ENCODE results near the gene BSCL2.
A peak's percentile ranks its signal among the peaks of the same experiment; 100 is the strongest.
"Not testable (repeated sequence)": the region's sequence is repeated elsewhere in the genome, so short reads cannot be mapped to it uniquely, and the experiment has no call there.

BSCL2 gene

DNA sequence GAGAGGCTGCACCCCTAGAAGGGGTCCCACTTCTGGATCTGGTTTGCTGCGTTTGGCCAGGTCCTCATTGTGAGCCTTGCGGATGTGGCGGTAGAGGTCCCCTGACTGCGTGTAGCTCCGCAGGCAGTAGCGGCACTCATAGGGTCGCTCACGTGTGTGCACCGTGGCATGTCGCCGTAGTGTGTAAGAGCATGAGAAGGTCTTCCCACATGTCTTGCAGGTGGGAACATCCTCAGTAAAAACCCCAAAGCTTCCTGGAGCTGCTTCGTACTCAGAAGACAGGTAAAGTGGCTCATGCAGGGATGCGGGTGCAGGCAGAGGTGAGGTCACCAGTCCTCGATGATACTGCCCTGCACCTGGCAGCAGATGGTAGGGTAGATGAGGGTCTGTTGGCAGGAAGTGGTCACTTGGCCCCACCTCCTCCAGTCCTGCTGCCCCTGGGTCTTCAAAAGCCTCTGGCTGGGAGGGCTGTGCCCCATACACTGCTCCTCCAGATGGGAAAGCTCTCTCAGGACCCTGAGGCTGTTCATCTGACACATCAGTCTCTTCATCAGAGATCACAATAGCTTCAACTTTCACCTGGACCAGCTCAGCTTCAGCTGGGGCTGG is 45.1 kb upstream of the BSCL2 start:
- Histone ChIP-seq H3K4me1 (ENCODE audit: low read depth, poor library complexity, severe bottlenecking) (peaks cover 5% of the 10 kb centered on the region), H4K20me1 (ENCODE audit: insufficient read depth) (no peaks in the 10 kb centered on the region), H3K4me2 (no peak overlapping the region), H3K27me3 (ENCODE audit: insufficient read depth, low read depth) (no peaks in the 10 kb centered on the region), H3K27ac (no peak overlapping the region), H3K4me3 (IDR thresholded peaks at IDR 0.05; ENCODE audit: insufficient read depth, low read depth, low read length) (no peak overlapping the region), H3K79me2 (ENCODE audit: insufficient read depth, low read depth) (no peaks in the 10 kb centered on the region), H3K9ac (no peak overlapping the region), H3K36me3 (ENCODE audit: insufficient read depth) (no peaks in the 10 kb centered on the region), H2AFZ (ENCODE audit: low read depth) (no peak overlapping the region)
- TF ChIP-seq CTCF (conservative IDR thresholded peaks at IDR 0.05; ENCODE audit: low read depth, low read length), result no peak

DNA sequence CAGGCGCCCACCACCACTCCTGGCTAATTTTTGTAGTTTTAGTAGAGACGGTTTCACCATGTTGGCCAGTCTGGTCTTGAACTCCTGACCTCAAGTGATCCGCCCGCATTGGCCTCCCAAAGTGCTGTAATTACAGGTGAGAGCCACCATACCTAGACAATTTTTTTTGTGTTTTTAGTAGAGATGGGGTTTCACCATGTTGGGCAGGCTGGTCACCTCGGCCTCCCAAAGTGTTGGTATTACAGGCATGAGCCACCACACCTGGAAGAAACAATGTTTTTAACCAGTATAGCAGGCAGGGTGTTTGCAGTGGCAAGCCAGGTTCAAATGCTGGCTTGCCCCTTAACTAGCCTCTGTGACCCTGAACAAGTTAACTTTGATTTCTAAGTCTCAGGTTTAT is 42.7 kb upstream of the BSCL2 start:
- not testable (repeated sequence) for H3K4me1 ChIP-seq (ENCODE audit: low read depth, poor library complexity, severe bottlenecking); H3K79me2 ChIP-seq (ENCODE audit: insufficient read depth, low read depth); H2AFZ ChIP-seq (ENCODE audit: low read depth); H3K9ac ChIP-seq; H3K36me3 ChIP-seq (ENCODE audit: insufficient read depth); H4K20me1 ChIP-seq (ENCODE audit: insufficient read depth); H3K4me2 ChIP-seq; H3K27me3 ChIP-seq (ENCODE audit: insufficient read depth, low read depth); H3K27ac ChIP-seq; H3K4me3 ChIP-seq (IDR thresholded peaks at IDR 0.05; ENCODE audit: insufficient read depth, low read depth, low read length)

GRCh38 chr11:62747475-62748160 is 40.4 kb upstream of the BSCL2 start:
- Histone ChIP-seq H3K9ac (no peak overlapping the region), H3K4me1 (ENCODE audit: low read depth, poor library complexity, severe bottlenecking) (no peaks in the 10 kb centered on the region), H3K27me3 (ENCODE audit: insufficient read depth, low read depth) (no peaks in the 10 kb centered on the region), H3K4me2 (no peak overlapping the region), H3K79me2 (ENCODE audit: insufficient read depth, low read depth) (no peaks in the 10 kb centered on the region), H3K4me3 (IDR thresholded peaks at IDR 0.05; ENCODE audit: insufficient read depth, low read depth, low read length) (no peak overlapping the region), H3K36me3 (ENCODE audit: insufficient read depth) (no peaks in the 10 kb centered on the region), H4K20me1 (ENCODE audit: insufficient read depth) (no peaks in the 10 kb centered on the region), H2AFZ (ENCODE audit: low read depth) (no peak overlapping the region), H3K27ac (no peak overlapping the region)
- TF ChIP-seq CTCF (conservative IDR thresholded peaks at IDR 0.05; ENCODE audit: low read depth, low read length), result no peak

GRCh38 chr11:62737196-62737595 is 30.0 kb upstream of the BSCL2 start:
- Histone ChIP-seq H4K20me1 (ENCODE audit: insufficient read depth) (no peaks in the 10 kb centered on the region), H3K9ac (no peak overlapping the region), H3K27me3 (ENCODE audit: insufficient read depth, low read depth) (no peaks in the 10 kb centered on the region), H3K4me1 (ENCODE audit: low read depth, poor library complexity, severe bottlenecking) (peaks cover 7% of the 10 kb centered on the region), H3K79me2 (ENCODE audit: insufficient read depth, low read depth) (no peaks in the 10 kb centered on the region; the same call in 1 of the 2 replicates), H3K4me3 (IDR thresholded peaks at IDR 0.05; ENCODE audit: insufficient read depth, low read depth, low read length) (no peak overlapping the region), H3K27ac (no peak overlapping the region), H3K36me3 (ENCODE audit: insufficient read depth) (no peaks in the 10 kb centered on the region), H3K4me2 (no peak overlapping the region), H2AFZ (ENCODE audit: low read depth) (no peak overlapping the region)
- no peak for TF ChIP-seq CTCF (conservative IDR thresholded peaks at IDR 0.05; ENCODE audit: low read depth, low read length)

GRCh38 chr11:62732830-62733229 is 25.6 kb upstream of the BSCL2 start:
- Histone ChIP-seq H3K27me3 (ENCODE audit: insufficient read depth, low read depth) (no peaks in the 10 kb centered on the region), H3K4me1 (ENCODE audit: low read depth, poor library complexity, severe bottlenecking) (peaks cover 16% of the 10 kb centered on the region), H3K36me3 (ENCODE audit: insufficient read depth) (no peaks in the 10 kb centered on the region), H2AFZ (ENCODE audit: low read depth) (no peak overlapping the region), H3K27ac (no peak overlapping the region; the same call in 1 of the 2 replicates), H3K4me2 (no peak overlapping the region), H3K9ac (no peak overlapping the region), H3K4me3 (IDR thresholded peaks at IDR 0.05; ENCODE audit: insufficient read depth, low read depth, low read length) (no peak overlapping the region), H3K79me2 (ENCODE audit: insufficient read depth, low read depth) (peaks cover 21% of the 10 kb centered on the region), H4K20me1 (ENCODE audit: insufficient read depth) (no peaks in the 10 kb centered on the region)
- peak; percentile 38 for TF ChIP-seq CTCF (conservative IDR thresholded peaks at IDR 0.05; ENCODE audit: low read depth, low read length)

DNA sequence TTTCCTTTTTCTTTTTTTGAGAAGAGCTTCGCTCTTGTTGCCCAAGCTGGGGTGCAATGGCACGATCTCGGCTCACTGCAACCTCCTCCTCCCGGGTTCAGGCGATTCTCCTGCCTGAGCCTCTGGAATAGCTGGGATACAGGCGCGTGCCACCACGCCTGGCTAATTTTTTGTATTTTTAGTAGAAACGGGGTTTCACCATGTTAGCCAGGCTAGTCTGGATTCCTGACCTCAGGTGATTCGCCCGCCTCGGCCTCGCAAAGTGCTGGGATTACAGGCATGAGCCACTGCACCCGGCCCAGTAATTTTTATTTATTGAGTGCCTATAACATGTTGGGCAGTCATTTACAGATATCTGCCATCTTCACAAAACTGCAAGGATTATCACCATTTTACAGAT is 22.9 kb upstream of the BSCL2 start:
- H2AFZ ChIP-seq (ENCODE audit: low read depth); H4K20me1 ChIP-seq (ENCODE audit: insufficient read depth); H3K4me3 ChIP-seq (IDR thresholded peaks at IDR 0.05; ENCODE audit: insufficient read depth, low read depth, low read length); H3K36me3 ChIP-seq (ENCODE audit: insufficient read depth); H3K27me3 ChIP-seq (ENCODE audit: insufficient read depth, low read depth): not testable (repeated sequence)
- peaks cover 16% of the 10 kb centered on the region for H3K4me1 ChIP-seq (ENCODE audit: low read depth, poor library complexity, severe bottlenecking)
- H3K79me2 ChIP-seq (ENCODE audit: insufficient read depth, low read depth), result peaks cover 39% of the 10 kb centered on the region
- peak overlapping the region; percentile 82 for H3K4me2 ChIP-seq
- H3K9ac ChIP-seq, result peak overlapping the region; percentile 9; the same call in 1 of the 2 replicates
- peak overlapping the region; percentile 29; the same call in 1 of the 2 replicates for H3K27ac ChIP-seq
